K562 (cell line): ENCODE results near the gene SMIM41. TPM values are rescaled to one million over a fixed set of nuclear protein-coding genes. Genes with fewer than 3 reads are reported as not detected.

Experiments used
- ATAC-seq: fragments of 200-7000 bp; cut with Tn5 transposase; 3 replicates; pipeline ENCODE4 v1.9.1; 2020; ENCODE audit warnings: moderate library complexity
- BruUV-seq: library from RNA; stranded (reverse); fragments of 400-500 nt; replicated peaks from 2 replicates; lab custom pipeline; 2021; lab: Mats Ljungman, UMichigan
- CTCF ChIA-PET: fragments of 300-600 bp; formaldehyde crosslinking; extraction: SDS; loops from one replicate; lab custom pipeline; 2021; ENCODE audit warnings: low intra/inter-chr PET ratio; lab: Yijun Ruan, JAX
- POLR2A ChIA-PET: fragments of 300-600, 350-650 bp; sonication (Branson Sonifier 250); formaldehyde crosslinking; extraction: SDS; loops from one replicate; lab custom pipeline; 2021; ENCODE audit warnings: antibody characterized with exemption, inconsistent platforms; lab: Yijun Ruan, JAX
- DNase-seq, 4 experiments: peaks; one replicate each; pipeline versions ENCODE4 v3.0.0 to v3.0.0-alpha.2; 2011 to 2018; ENCODE audit warnings: low spot score in 3 of 4, mixed read lengths in 3 of 4; ENCODE audit errors: extremely low read depth in 1 of 4
- FAIRE-seq: peaks from 2 replicates; lab custom pipeline; 2011; peaks lifted over from hg19 to GRCh38; lab: Jason Lieb, UNC
- H2AFZ ChIP-seq: 2 replicates; pipeline ENCODE4 v1.6.0; 2011; ENCODE audit warnings: low read depth, low read length, control low read depth, inconsistent platforms
- H3K27ac ChIP-seq: fragments of 200-600 bp; 3 replicates; pipeline ENCODE4 v1.8.0; 2011; ENCODE audit warnings: low read depth, mild to moderate bottlenecking, control low read depth, inconsistent platforms, low read length, moderate library complexity, mixed read lengths; ENCODE audit errors: extremely low read depth
- H3K27me3 ChIP-seq, 2 experiments: fragments of 300-600 bp in 1 of 2; 2 replicates in 1 of 2; 3 replicates in 1 of 2; pipeline versions ENCODE4 v1.6.0 to v1.8.0; 2011; ENCODE audit warnings: inconsistent platforms in 2 of 2, low read length in 2 of 2, mild to moderate bottlenecking in 1 of 2, mixed read lengths in 1 of 2, moderate library complexity in 1 of 2; ENCODE audit not compliant: control insufficient read depth in 2 of 2, insufficient read depth in 2 of 2
- H3K36me3 ChIP-seq: fragments of 300-600 bp; 3 replicates; pipeline ENCODE4 v1.8.0; 2011; ENCODE audit warnings: mild to moderate bottlenecking, low read length, inconsistent platforms; ENCODE audit not compliant: control insufficient read depth, insufficient read depth
- H3K4me1 ChIP-seq, 2 experiments: fragments of 200-600 bp in 1 of 2; replicated peaks in 1 of 2; 2 replicates in 1 of 2; 3 replicates in 1 of 2; pipeline versions ENCODE4 v1.5.1 to v1.8.0; 2011; ENCODE audit warnings: inconsistent platforms in 2 of 2, low read length in 2 of 2, mild to moderate bottlenecking in 1 of 2, mixed read lengths in 1 of 2, moderate library complexity in 1 of 2; ENCODE audit not compliant: control insufficient read depth in 2 of 2, insufficient read depth in 2 of 2
- H3K4me2 ChIP-seq: 2 replicates; pipeline ENCODE4 v1.6.1; 2011; ENCODE audit warnings: low read length, control low read depth, inconsistent platforms, mixed read lengths; ENCODE audit not compliant: insufficient read depth
- H3K4me3 ChIP-seq: fragments of 200-600 bp; sonication (generic), shearing (Covaris generic); 2 replicates; pipeline ENCODE4 v1.5.1; 2016; ENCODE audit warnings: control low read depth, inconsistent platforms
- H3K79me2 ChIP-seq: fragments of 200-600 bp; 3 replicates; pipeline ENCODE4 v1.8.0; 2011; ENCODE audit warnings: low read length, inconsistent platforms; ENCODE audit not compliant: control insufficient read depth, insufficient read depth
- H3K9ac ChIP-seq, 2 experiments: 2 replicates each; pipeline versions ENCODE4 v1.6.0 to v1.6.1; 2011; ENCODE audit warnings: low read depth in 2 of 2, low read length in 2 of 2, control low read depth in 1 of 2, inconsistent platforms in 1 of 2, mild to moderate bottlenecking in 1 of 2, mixed read lengths in 1 of 2; ENCODE audit not compliant: insufficient read depth in 1 of 2
- H3K9me1 ChIP-seq: one replicate; pipeline ENCODE4 v1.6.0; 2011; ENCODE audit warnings: inconsistent platforms, mild to moderate bottlenecking, low read length, moderate library complexity; ENCODE audit not compliant: control insufficient read depth, insufficient read depth
- H3K9me3 ChIP-seq: replicated peaks from 2 replicates; pipeline ENCODE4 v1.5.1; 2011; ENCODE audit warnings: low read depth, low read length, inconsistent platforms; ENCODE audit not compliant: control insufficient read depth, insufficient read depth
- H4K20me1 ChIP-seq: replicated peaks from 2 replicates; pipeline ENCODE4 v1.6.1; 2011; ENCODE audit warnings: low read length, inconsistent platforms, mixed read lengths; ENCODE audit not compliant: control insufficient read depth, insufficient read depth
- CBX1 ChIP-seq: sonication (generic); IDR thresholded peaks from 2 replicates; pipeline ENCODE4 v1.6.1; 2016; ENCODE audit warnings: antibody characterized with exemption, low read depth, mild to moderate bottlenecking
- CTCFL ChIP-seq: IDR thresholded peaks from 2 replicates; pipeline ENCODE4 v1.6.1; 2011; ENCODE audit warnings: borderline replicate concordance, low read depth, mild to moderate bottlenecking, moderate library complexity, low read length; ENCODE audit not compliant: insufficient read depth, poor library complexity, severe bottlenecking
- HNRNPLL ChIP-seq: fragments of 200-400 bp; formaldehyde crosslinking; IDR thresholded peaks from 2 replicates; pipeline ENCODE4 v1.6.1; 2017; ENCODE audit warnings: low read length, low read depth, mild to moderate bottlenecking; ENCODE audit not compliant: poor library complexity, severe bottlenecking
- KDM2B ChIP-seq: fragments of 250-450 bp; sonication (Bioruptor Pico); IDR thresholded peaks from 2 replicates; pipeline ENCODE4 v1.8.0; 2021; ENCODE audit warnings: mild to moderate bottlenecking, moderate library complexity
- KDM5B ChIP-seq: fragments of 200-600 bp; sonication (generic); IDR thresholded peaks from 2 replicates; pipeline ENCODE4 v1.6.1; 2012; ENCODE audit warnings: low read depth, mild to moderate bottlenecking, moderate library complexity, low read length, control low read depth, inconsistent platforms; ENCODE audit not compliant: insufficient replicate concordance
- MCM2 ChIP-seq: fragments of 450-650 bp; IDR thresholded peaks from 2 replicates; pipeline ENCODE4 v1.6.1; 2017; ENCODE audit warnings: low read depth, mild to moderate bottlenecking
- UBTF ChIP-seq, 2 experiments: IDR thresholded peaks; 2 replicates each; pipeline ENCODE4 v1.6.1; 2012; ENCODE audit warnings: improper control_type of control experiment in 2 of 2, low read depth in 2 of 2, low read length in 2 of 2, borderline replicate concordance in 1 of 2
- ZBTB5 ChIP-seq: fragments of 450-650 bp; IDR thresholded peaks from 2 replicates; pipeline ENCODE4 v1.6.1; 2017; ENCODE audit warnings: antibody characterized with exemption
- ZKSCAN1 ChIP-seq: fragments of 150-350 bp; IDR thresholded peaks from 2 replicates; pipeline ENCODE4 v1.6.1; 2016; ENCODE audit warnings: low read depth, low read length
- ZNF24 ChIP-seq: fragments of 450-650 bp; IDR thresholded peaks from 2 replicates; pipeline ENCODE4 v1.6.1; 2016
- ZNF263 ChIP-seq: sonication (generic); formaldehyde crosslinking; IDR thresholded peaks from 2 replicates; pipeline ENCODE4 v1.8.0; 2022; ENCODE audit warnings: mild to moderate bottlenecking, missing genetic modification reagents, borderline replicate concordance
- ZNF780A ChIP-seq: fragments of 250-450 bp; sonication (Bioruptor Pico); IDR thresholded peaks from 2 replicates; pipeline ENCODE4 v1.5.0; 2021; ENCODE audit warnings: mild to moderate bottlenecking
- WGBS: fragments of 100-300 bp; shearing (Covaris generic); methylation state at CpG from one replicate; pipeline ENCODE4 v1.1.6; 2016; ENCODE audit warnings: low coverage, mixed read lengths; ENCODE audit not compliant: insufficient coverage; ENCODE audit errors: missing lambda C conversion rate; 5-methylcytosine and 5-hydroxymethylcytosine counted together
- in situ Hi-C: fragments of 300-500 bp; cut with MboI; formaldehyde crosslinking; loops from 4 replicates; pipeline ENCODE4 v1.15.0; 2018; ENCODE audit warnings: inconsistent platforms, mixed read lengths
- intact Hi-C: fragments of 100-400 bp; cut with micrococcal nuclease; formaldehyde crosslinking; loops from 2 replicates; pipeline ENCODE4 v1.14.2; 2022
- polyA plus RNA-seq, 8 experiments: library from polyadenylated mRNA; depleted of rRNA in 4 of 8; stranded (reverse) in 5 of 8; unstranded in 3 of 8; fragments of >200 nt; fragmentation: Nextera tagmentation in 2 of 8; fragmentation: Illumina TruSeq in 1 of 8; extraction: Ambion mirVana in 2 of 8; extraction: Trizol in 1 of 8; gene quantifications; 2 replicates each; pipeline versions ENCODE4 v1.2.1 to v1.2.3, GENCODE V29; 2011 to 2014; ENCODE audit warnings: inconsistent platforms in 1 of 8, missing spikeins in 1 of 8
- total RNA-seq, 7 experiments: library from RNA; depleted of rRNA in 6 of 7; stranded (reverse); fragments of >200 nt in 6 of 7; fragmentation: Illumina TruSeq in 2 of 7; extraction: Trizol in 2 of 7; gene quantifications; 2 replicates each; pipeline versions ENCODE4 v1.2.1 to v1.2.3, GENCODE V29; 2011 to 2021; ENCODE audit warnings: low replicate concordance in 1 of 7

The SMIM41 gene
- total and polyA plus RNA-seq, 9 of the 15 experiments (the other 6 are each of a cell fraction or from before 2014, with no cell fraction given), result not detected

GRCh38 chr12:52070185-52070925 lies 9.1 kb upstream of the SMIM41 start:
- under 1% methylated on average over 33 of the region's 37 CpGs for WGBS
- H3K27ac ChIP-seq, result peak overlapping the region; percentile 87
- H3K36me3 ChIP-seq, result peaks cover 36% of the 10 kb centered on the region
- intact Hi-C loops (no loop called here), in situ Hi-C loops (no loop called here)
- ChIA-PET POLR2A (interaction anchor here (0.6 to 5.6 kb wide), 13 partner anchors 9 to 60 kb away, joined by 3 to 23 read pairs (median 5); partner anchors contain the start of genes NR4A1 and SMIM41), CTCF (interaction anchor here (2.3 kb wide), 1 partner anchor 44 kb away, joined by 18 read pairs; no protein-coding TSS in a partner anchor)
- peaks cover 0 to 4% of the 10 kb centered on the region in 2 experiments; a peak in 2 of 5 replicates for H3K27me3 ChIP-seq
- peak overlapping the region; percentile 96 for H2AFZ ChIP-seq
- DNase-seq (peak in 1 of 4 experiments; percentile 32), FAIRE-seq (no peak), ATAC-seq (peak; percentile 69)
- no peaks in the 10 kb centered on the region for H3K9me1 ChIP-seq
- H4K20me1 ChIP-seq, result peaks cover 9% of the 10 kb centered on the region; the same call in 1 of the 2 replicates
- peak overlapping the region; percentile 96 for H3K4me2 ChIP-seq
- H3K9me3 ChIP-seq, result no peaks in the 10 kb centered on the region
- peaks cover 39% of the 10 kb centered on the region for H3K79me2 ChIP-seq
- H3K4me1 ChIP-seq, result peaks cover 9 to 16% of the 10 kb centered on the region in 2 experiments
- H3K9ac ChIP-seq, result peak overlapping the region; percentile 79 to 97
- peak overlapping the region; percentile 65 for H3K4me3 ChIP-seq
- TSS peak; percentile 71 for BruUV-seq
- TF ChIP-seq ZNF24 (no peak), ZNF780A (CRISPR knock-in tag) (no peak), ZBTB5 (no peak), CBX1 (no peak), ZKSCAN1 (no peak), KDM5B (peak; percentile 24), ZNF263 (CRISPR knock-in tag) (0 out of 2 replicates have a peak, but pooled peaks have one; percentile 16), KDM2B (CRISPR knock-in tag) (0 out of 2 replicates have a peak, but pooled peaks have one; percentile 18), CTCFL (peak; percentile 31), MCM2 (no peak), UBTF (IDR thresholded peaks at IDR 0.05; ENCODE audit: borderline replicate concordance in 1 of 2, low read depth in 2 of 2, low read length in 2 of 2) (0 out of 4 replicates have a peak, but pooled peaks of 1 of the 2 experiments have one; percentile 40), HNRNPLL (peak; percentile 50)
